ENCODE results near the gene SC5D. TPM values are rescaled to one million over a fixed set of nuclear protein-coding genes. Genes with fewer than 3 reads are reported as not detected.

The SC5D gene
- total and polyA plus RNA-seq, 2 of the 8 experiments (the other 6 are each of a cell fraction or from before 2014, with no cell fraction given), result 73.9 to 90.3 TPM

- ChIA-PET POLR2A (ENCODE audit: partially characterized antibody) (interaction anchor here (0.9 kb wide), 1 partner anchor 9 kb away, joined by 3 read pairs; no protein-coding TSS in a partner anchor), CTCF (ENCODE audit: partially characterized antibody) (interaction anchor here (0.7 to 2.1 kb wide), 2 partner anchors 27 to 298 kb away, joined by 3 to 4 read pairs; no protein-coding TSS in a partner anchor)
- TF ChIP-seq EP300 (IDR thresholded peaks at IDR 0.05; ENCODE audit: borderline replicate concordance in 1 of 2, low read depth in 2 of 2, low read length in 2 of 2) (no peak), SIN3A (conservative IDR thresholded peaks at IDR 0.05 in 1 of 2, IDR thresholded peaks at IDR 0.05 in 1 of 2; ENCODE audit: low read depth in 1 of 2, low read length in 2 of 2) (0 out of 4 replicates have a peak, but pooled peaks of 1 of the 2 experiments have one; percentile 3)
- Histone ChIP-seq H3K18ac (ENCODE audit: extremely low read depth, low read length) (peak overlapping the region; percentile 95), H3K9ac (replicated peaks in 1 of 4; ENCODE audit: extremely low read depth in 1 of 4, low read depth in 3 of 4, low read length in 3 of 4) (peak overlapping the region in 3 of 4 experiments; percentile 71 to 80 (median 75); a peak in 6 of 7 replicates), H2BK120ac (replicated peaks; ENCODE audit: low read depth, low read length) (no peak overlapping the region), H3K79me2 (ENCODE audit: control insufficient read depth in 1 of 2, insufficient read depth in 2 of 2, low read length in 2 of 2) (peaks cover 8 to 55% of the 10 kb centered on the region in 2 experiments), H4K8ac (ENCODE audit: extremely low read depth, insufficient read depth, low read length) (no peak overlapping the region), H3K14ac (ENCODE audit: insufficient read length) (no peak overlapping the region), H3K4me1 (replicated peaks in 1 of 4; ENCODE audit: control insufficient read depth in 3 of 4, insufficient read depth in 4 of 4, low read length in 3 of 4) (peaks cover 3 to 22% (median 13%) of the 10 kb centered on the region in 4 experiments; a peak in 6 of 7 replicates), H3K27ac (ENCODE audit: low read depth, low read length) (no peak overlapping the region; the same call in 1 of the 2 replicates), H2BK12ac (ENCODE audit: low read depth, low read length) (no peak overlapping the region), H3K27me3 (replicated peaks in 1 of 4; ENCODE audit: control insufficient read depth in 3 of 4, extremely low read depth in 1 of 4, insufficient read depth in 3 of 4, low read length in 3 of 4) (no peaks in the 10 kb centered on the region), H4K91ac (replicated peaks; ENCODE audit: insufficient read length, low read length) (no peak overlapping the region), H3K4ac (replicated peaks; ENCODE audit: insufficient read length, low read depth, low read length) (no peak overlapping the region), H2AK5ac (ENCODE audit: low read depth, low read length) (no peak overlapping the region), H4K5ac (ENCODE audit: insufficient read length, low read depth, low read length) (no peak overlapping the region), H3K4me2 (ENCODE audit: insufficient read depth in 1 of 2, low read depth in 2 of 2, low read length in 2 of 2) (peak overlapping the region; percentile 95 to 96), H3K4me3 (ENCODE audit: extremely low read depth in 1 of 4, insufficient read depth in 2 of 4, low read depth in 3 of 4, low read length in 4 of 4) (peak overlapping the region; percentile 78 to 87 (median 80)), H3K36me3 (ENCODE audit: control insufficient read depth in 2 of 4, insufficient read depth in 4 of 4, low read length in 3 of 4) (peaks cover 0 to 3% (median 0%) of the 10 kb centered on the region in 4 experiments; a peak in 1 of 8 replicates), H3K9me3 (ENCODE audit: insufficient read depth in 2 of 2, low read depth in 1 of 2, low read length in 1 of 2) (no peaks in the 10 kb centered on the region), H2BK20ac (ENCODE audit: low read length) (no peak overlapping the region), H3K23me2 (ENCODE audit: low read depth, low read length) (peaks cover 9% of the 10 kb centered on the region), H2AFZ (ENCODE audit: low read length) (no peak overlapping the region), H2BK15ac (ENCODE audit: low read length) (no peak overlapping the region), H3K23ac (ENCODE audit: insufficient read length) (no peak overlapping the region), H3K79me1 (ENCODE audit: low read depth, low read length) (no peaks in the 10 kb centered on the region; the same call in 1 of the 2 replicates), H2BK5ac (ENCODE audit: low read depth, low read length) (peak overlapping the region; percentile 92; the same call in 1 of the 2 replicates), H3K56ac (replicated peaks; ENCODE audit: insufficient read length, low read depth, low read length) (peak overlapping the region; percentile 79), H4K20me1 (replicated peaks in 1 of 2; ENCODE audit: control insufficient read depth in 1 of 2, insufficient read depth in 2 of 2, low read length in 2 of 2) (peaks cover 2 to 16% of the 10 kb centered on the region in 2 experiments)
- FAIRE-seq, result no peak
- 3% methylated on average over 5 of the region's 5 CpGs; no CpG with 5 or more reads in 1 of the 2 experiments for WGBS, 2 experiments (ENCODE audit: extremely low coverage in 1 of 2, insufficient coverage in 1 of 2, insufficient read length in 1 of 2, insufficient replicate concordance in 2 of 2, low coverage in 1 of 2, low lambda C conversion rate in 2 of 2, missing lambda C conversion rate in 1 of 2)
- DNase-seq (ENCODE audit: low read depth in 1 of 2, low spot score in 2 of 2), result no peak
Observed at GRCh38 chr11:121293288-121293594, 670 bp downstream of the SC5D start.

All from H1 (cell line).